GM12891 (cell line): Measurements from ENCODE around the gene ST3GAL3.

Source experiments
- PAX5 ChIP-seq: IDR thresholded peaks from 2 replicates; pipeline ENCODE4 v1.6.1; 2011; ENCODE audit warnings: low read length, moderate library complexity, mild to moderate bottlenecking; ENCODE audit not compliant: insufficient read depth, severe bottlenecking
- POLR2A ChIP-seq: IDR thresholded peaks from 2 replicates; pipeline ENCODE4 v1.6.1; 2011; ENCODE audit warnings: low read depth, low read length, control low read depth
- POLR2AphosphoS5 ChIP-seq: IDR thresholded peaks from 2 replicates; pipeline ENCODE4 v1.6.1; 2011; ENCODE audit warnings: low read depth, low read length, control low read depth

GRCh38 chr1:43687301-43688108 is 19.8 kb upstream of the ST3GAL3 start:
- TF ChIP-seq POLR2A (no peak), POLR2AphosphoS5 (no peak), PAX5 (no peak)
